WTC11 (cell line): ENCODE measurements around the gene OLFM1.

ENCODE experiments used
- ATF3 ChIP-seq: sonication (generic); formaldehyde crosslinking; conservative IDR thresholded peaks from 2 replicates; pipeline ENCODE4 v1.8.1; 2022; ENCODE audit warnings: mild to moderate bottlenecking, missing genetic modification reagents
- ATF6 ChIP-seq: sonication (generic); formaldehyde crosslinking; IDR thresholded peaks from 2 replicates; pipeline ENCODE4 v1.8.1; 2023; ENCODE audit warnings: mild to moderate bottlenecking, missing genetic modification reagents
- CTCF ChIP-seq: fragments of 200-600 bp; IDR thresholded peaks from 2 replicates; pipeline ENCODE4 v1.8.0; 2022; ENCODE audit warnings: antibody characterized with exemption
- E2F5 ChIP-seq: sonication (generic); formaldehyde crosslinking; IDR thresholded peaks from 2 replicates; pipeline ENCODE4 v1.8.1; 2022; ENCODE audit warnings: mild to moderate bottlenecking, moderate library complexity, missing genetic modification reagents
- GABPB1 ChIP-seq: sonication (generic); formaldehyde crosslinking; IDR thresholded peaks from 2 replicates; pipeline ENCODE4 v1.8.1; 2023; ENCODE audit warnings: mild to moderate bottlenecking, missing genetic modification reagents
- RELA ChIP-seq: sonication (generic); formaldehyde crosslinking; IDR thresholded peaks from 2 replicates; pipeline ENCODE4 v1.8.1; 2022; ENCODE audit warnings: missing genetic modification reagents, mild to moderate bottlenecking, borderline replicate concordance
- ZNF512 ChIP-seq: sonication (generic); formaldehyde crosslinking; IDR thresholded peaks from 2 replicates; pipeline ENCODE4 v1.8.1; 2022; ENCODE audit warnings: missing genetic modification reagents, borderline replicate concordance
- ZNF532 ChIP-seq: fragments of 250-450 bp; sonication (Bioruptor Pico); IDR thresholded peaks from 2 replicates; pipeline ENCODE4 v1.9.0; 2021; ENCODE audit warnings: mild to moderate bottlenecking, borderline replicate concordance

- TF ChIP-seq E2F5 (CRISPR knock-in tag) (no peak), CTCF (no peak), RELA (CRISPR knock-in tag) (no peak), GABPB1 (CRISPR knock-in tag) (no peak), ZNF512 (CRISPR knock-in tag) (no peak), ATF6 (CRISPR knock-in tag) (no peak), ATF3 (CRISPR knock-in tag) (no peak), ZNF532 (CRISPR knock-in tag) (no peak)
Observed at GRCh38 chr9:135080286-135081263, 6.9 kb upstream of the OLFM1 start.
